ENCODE data around the gene FAM120B. TPM values are rescaled to one million over a fixed set of nuclear protein-coding genes. Genes with fewer than 3 reads are reported as not detected.

Gene FAM120B
- total RNA-seq, 4 donors from 2014 or later: 16.8 to 35.0 (median 22.2) TPM

DNA sequence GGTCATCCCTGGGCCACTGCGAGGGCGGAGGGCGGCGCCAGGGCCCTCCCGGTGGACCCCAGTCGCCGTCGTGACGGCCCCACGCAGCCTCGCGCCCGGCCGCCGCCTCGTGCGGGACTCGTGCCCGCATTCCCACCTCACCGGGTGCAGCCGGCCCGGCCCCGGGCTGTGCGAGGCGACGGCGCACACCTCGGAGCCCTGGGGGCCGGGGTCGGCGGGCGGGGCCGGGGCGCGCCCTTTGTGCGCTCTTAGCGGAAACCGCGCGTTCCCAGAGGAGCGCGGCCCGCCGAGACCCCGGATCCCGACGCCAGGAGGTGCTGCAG is 10.2 kb upstream of the FAM120B start:
- no peak for TF ChIP-seq CTCF (IDR thresholded peaks at IDR 0.05)
- ATAC-seq (ENCODE audit: low FRiP score) (no peak), DNase-seq (ENCODE audit: low spot score) (no peak)

DNA sequence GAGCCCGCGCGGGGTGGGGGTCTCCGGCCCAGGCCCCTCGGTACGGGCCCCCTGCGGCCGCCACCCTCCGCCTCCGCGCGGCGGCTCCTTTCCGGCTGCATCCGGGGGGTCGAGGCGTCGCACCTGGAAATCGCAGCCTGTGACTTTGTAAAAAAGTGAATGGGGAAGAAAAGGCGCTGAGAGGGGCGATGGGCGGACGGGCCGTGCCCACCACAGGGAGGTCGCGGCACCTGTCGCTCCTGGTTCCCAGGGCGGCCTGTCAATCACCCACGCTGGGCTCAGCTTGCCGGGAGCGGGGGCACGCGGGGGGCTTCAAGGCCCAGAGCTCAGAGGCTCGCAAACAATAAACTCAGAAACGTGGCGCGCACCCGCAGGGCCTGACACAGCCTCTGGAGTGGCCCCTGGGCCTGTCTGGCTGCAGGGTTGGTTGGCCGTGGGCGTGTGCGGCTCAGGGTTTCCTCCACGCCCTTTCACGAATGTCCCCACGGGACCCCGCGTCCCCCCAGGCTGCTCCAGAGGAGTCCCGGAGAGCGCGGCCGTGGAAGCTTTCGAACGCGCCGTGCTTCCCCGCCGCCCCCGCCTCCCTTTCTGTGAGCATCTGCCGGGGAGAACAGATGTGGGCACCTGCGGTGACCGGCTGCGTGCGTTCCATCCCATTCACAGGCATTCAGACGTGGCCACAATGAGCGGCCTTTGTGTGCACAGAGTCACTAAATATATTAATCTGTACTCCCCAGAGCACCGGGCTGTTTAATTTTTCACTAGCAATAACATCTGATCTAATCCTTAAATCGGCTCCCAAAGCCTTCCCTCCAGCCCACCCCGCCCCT is 9.6 kb upstream of the FAM120B start:
- TF ChIP-seq CTCF (IDR thresholded peaks at IDR 0.05): no peak
- ATAC-seq (ENCODE audit: low FRiP score): no peak

GRCh38 chr6:170297576-170298330 is 8.8 kb upstream of the FAM120B start:
- TF ChIP-seq CTCF (IDR thresholded peaks at IDR 0.05): no peak
- no peak for ATAC-seq (ENCODE audit: low FRiP score)

More for the DNA sequence above, 9.6 kb upstream of the FAM120B start:
- no peak for DNase-seq (ENCODE audit: low spot score)

DNA sequence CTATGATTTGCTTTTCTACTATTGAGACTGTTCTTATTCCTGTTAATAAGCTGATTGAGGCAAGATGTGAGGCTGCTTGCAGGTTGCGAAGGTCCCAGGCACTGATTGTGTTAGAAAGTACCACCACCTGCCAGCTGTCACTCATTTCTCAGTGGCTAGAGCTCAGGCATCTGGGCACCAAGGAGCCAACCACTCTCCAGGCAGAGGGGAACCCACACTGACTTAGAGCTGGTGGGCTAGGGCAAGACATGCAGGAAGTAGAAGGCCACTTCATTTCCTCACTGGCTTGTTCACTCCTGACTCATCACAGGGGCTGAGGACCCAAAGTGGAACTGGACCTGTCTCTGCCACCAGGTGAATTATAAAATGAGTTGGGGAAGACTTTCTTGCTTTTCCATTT is 7.9 kb upstream of the FAM120B start:
- no peak for TF ChIP-seq CTCF (IDR thresholded peaks at IDR 0.05)
- ATAC-seq (ENCODE audit: low FRiP score) (no peak), DNase-seq (ENCODE audit: low spot score) (no peak)

More at GRCh38 chr6:170297576-170298330, 8.8 kb upstream of the FAM120B start:
- no peak for DNase-seq (ENCODE audit: low spot score)

GRCh38 chr6:170301184-170301583 is 5.4 kb upstream of the FAM120B start:
- DNase-seq (ENCODE audit: low spot score) (no peak), ATAC-seq (ENCODE audit: low FRiP score) (no peak)
- TF ChIP-seq CTCF (IDR thresholded peaks at IDR 0.05): no peak

- no peak for DNase-seq (ENCODE audit: low spot score)
- peak; percentile 17 for ATAC-seq (ENCODE audit: low FRiP score)
- no peak for TF ChIP-seq CTCF (IDR thresholded peaks at IDR 0.05)
These were observed 694 bp upstream of the FAM120B start for GRCh38 chr6:170305805-170306323.

Data from omental fat pad (tissue), 4 donors.